ENCODE results near the gene NEK4.

GRCh38 chr3:52793702-52794611 is 23.2 kb upstream of the NEK4 start:
- TF ChIP-seq CTCF (IDR thresholded peaks at IDR 0.05) (no peak), POLR2A (IDR thresholded peaks at IDR 0.05) (no peak)

Data from adrenal gland (tissue), 5 donors.